HepG2 (cell line): Measurements from ENCODE around the gene FAM228A. TPM values are rescaled to one million over a fixed set of nuclear protein-coding genes. Genes with fewer than 3 reads are reported as not detected.

Source experiments
- DDIT3 ChIP-seq: sonication (generic); formaldehyde crosslinking; IDR thresholded peaks from 2 replicates; pipeline ENCODE4 v1.4.0; 2020; ENCODE audit warnings: mild to moderate bottlenecking, missing genetic modification reagents
- MNT ChIP-seq: fragments of 450-650 bp; IDR thresholded peaks from 2 replicates; pipeline ENCODE4 v1.6.1; 2016
- RORA ChIP-seq: sonication (generic); formaldehyde crosslinking; IDR thresholded peaks from 2 replicates; pipeline ENCODE4 v1.5.0; 2020; ENCODE audit warnings: mild to moderate bottlenecking, missing genetic modification reagents, moderate library complexity
- ZBTB40 ChIP-seq, 2 experiments: fragments of 450-650 bp in 1 of 2; sonication (generic) in 1 of 2; formaldehyde crosslinking in 1 of 2; IDR thresholded peaks; 2 replicates each; pipeline versions ENCODE4 v1.6.1 to v1.8.0; 2016 to 2022; ENCODE audit warnings: antibody characterized with exemption in 1 of 2, mild to moderate bottlenecking in 1 of 2, missing genetic modification reagents in 1 of 2
- ZNF367 ChIP-seq: sonication (generic); formaldehyde crosslinking; IDR thresholded peaks from 2 replicates; pipeline ENCODE4 v1.4.0; 2020; ENCODE audit warnings: missing genetic modification reagents, borderline replicate concordance
- polyA plus RNA-seq, 8 experiments: library from polyadenylated mRNA; depleted of rRNA in 3 of 8; stranded (reverse) in 7 of 8; unstranded in 1 of 8; fragments of >200 nt; fragmentation: Illumina TruSeq in 4 of 8; extraction: Trizol in 4 of 8; gene quantifications; 2 replicates each; pipeline versions ENCODE4 v1.2.1 to v1.2.3, GENCODE V29; 2011 to 2016; ENCODE audit warnings: low read depth in 4 of 8, missing spikeins in 1 of 8, mixed read lengths in 1 of 8; ENCODE audit not compliant: insufficient read depth in 1 of 8
- total RNA-seq, 5 experiments: library from RNA; depleted of rRNA; stranded (reverse); fragments of >200 nt; fragmentation: Illumina TruSeq; extraction: Trizol; gene quantifications; 2 replicates each; pipeline ENCODE4 v1.2.3, GENCODE V29; 2016; ENCODE audit warnings: low read depth in 1 of 5
- TF ChIP-seq, protein P1 (sequence below): sonication (generic); formaldehyde crosslinking; IDR thresholded peaks from 2 replicates; pipeline ENCODE4 v1.4.0; 2020; ENCODE audit warnings: missing genetic modification reagents, mild to moderate bottlenecking, borderline replicate concordance
- TF ChIP-seq, protein P2 (sequence below): sonication (generic); formaldehyde crosslinking; IDR thresholded peaks from 2 replicates; pipeline ENCODE4 v1.4.0; 2020; ENCODE audit warnings: missing genetic modification reagents

The FAM228A gene
- total and polyA plus RNA-seq, 2 of the 13 experiments (the other 11 are each of a cell fraction or from before 2014, with no cell fraction given), result not detected

DNA sequence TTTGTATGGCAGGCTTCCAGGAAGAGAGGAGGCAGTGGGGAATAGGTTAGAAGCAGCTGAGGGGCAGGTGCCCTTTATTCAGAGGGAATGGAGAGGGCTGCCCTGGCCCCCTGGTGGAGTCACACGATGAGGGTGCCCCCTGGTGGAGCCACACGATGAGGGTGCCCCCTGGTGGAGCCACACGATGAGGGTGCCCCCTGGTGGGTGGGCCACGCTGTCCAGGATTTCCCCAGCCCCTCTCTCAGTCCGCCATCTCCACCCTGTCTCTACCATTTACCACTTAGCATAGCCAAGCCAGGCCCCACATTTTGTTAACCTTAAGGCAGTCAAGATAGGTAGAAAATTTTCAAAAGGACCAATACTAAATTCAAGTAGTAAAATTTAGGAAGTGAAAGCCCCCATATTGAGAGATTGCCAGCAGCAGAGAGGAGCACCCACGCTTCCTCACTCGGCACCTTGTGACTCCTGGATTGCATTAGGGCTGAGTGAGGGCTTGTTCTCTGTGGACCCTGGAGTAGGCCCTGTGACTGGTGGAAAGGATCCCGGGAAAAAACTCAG lies 10.4 kb upstream of the FAM228A start (continued):
- TF ChIP-seq ZBTB40 (IDR thresholded peaks at IDR 0.05) (no peak), ZBTB40 (CRISPR knock-in tag; IDR thresholded peaks at IDR 0.05) (no peak), ZNF367 (CRISPR knock-in tag) (no peak), MNT (no peak), RORA (CRISPR knock-in tag) (no peak), DDIT3 (no peak)
- TF ChIP-seq, protein P1, sequence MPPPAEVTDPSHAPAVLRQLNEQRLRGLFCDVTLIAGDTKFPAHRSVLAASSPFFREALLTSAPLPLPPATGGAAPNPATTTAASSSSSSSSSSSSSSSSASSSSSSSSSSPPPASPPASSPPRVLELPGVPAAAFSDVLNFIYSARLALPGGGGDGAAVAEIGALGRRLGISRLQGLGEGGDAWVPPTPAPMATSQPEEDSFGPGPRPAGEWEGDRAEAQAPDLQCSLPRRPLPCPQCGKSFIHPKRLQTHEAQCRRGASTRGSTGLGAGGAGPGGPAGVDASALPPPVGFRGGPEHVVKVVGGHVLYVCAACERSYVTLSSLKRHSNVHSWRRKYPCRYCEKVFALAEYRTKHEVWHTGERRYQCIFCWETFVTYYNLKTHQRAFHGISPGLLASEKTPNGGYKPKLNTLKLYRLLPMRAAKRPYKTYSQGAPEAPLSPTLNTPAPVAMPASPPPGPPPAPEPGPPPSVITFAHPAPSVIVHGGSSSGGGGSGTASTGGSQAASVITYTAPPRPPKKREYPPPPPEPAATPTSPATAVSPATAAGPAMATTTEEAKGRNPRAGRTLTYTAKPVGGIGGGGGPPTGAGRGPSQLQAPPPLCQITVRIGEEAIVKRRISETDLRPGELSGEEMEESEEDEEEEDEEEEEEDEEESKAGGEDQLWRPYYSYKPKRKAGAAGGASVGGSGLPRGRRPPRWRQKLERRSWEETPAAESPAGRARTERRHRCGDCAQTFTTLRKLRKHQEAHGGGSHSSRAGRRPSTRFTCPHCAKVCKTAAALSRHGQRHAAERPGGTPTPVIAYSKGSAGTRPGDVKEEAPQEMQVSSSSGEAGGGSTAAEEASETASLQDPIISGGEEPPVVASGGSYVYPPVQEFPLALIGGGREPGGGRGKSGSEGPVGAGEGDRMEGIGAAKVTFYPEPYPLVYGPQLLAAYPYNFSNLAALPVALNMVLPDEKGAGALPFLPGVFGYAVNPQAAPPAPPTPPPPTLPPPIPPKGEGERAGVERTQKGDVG (CRISPR knock-in tag), result no peak
- TF ChIP-seq, protein P2, sequence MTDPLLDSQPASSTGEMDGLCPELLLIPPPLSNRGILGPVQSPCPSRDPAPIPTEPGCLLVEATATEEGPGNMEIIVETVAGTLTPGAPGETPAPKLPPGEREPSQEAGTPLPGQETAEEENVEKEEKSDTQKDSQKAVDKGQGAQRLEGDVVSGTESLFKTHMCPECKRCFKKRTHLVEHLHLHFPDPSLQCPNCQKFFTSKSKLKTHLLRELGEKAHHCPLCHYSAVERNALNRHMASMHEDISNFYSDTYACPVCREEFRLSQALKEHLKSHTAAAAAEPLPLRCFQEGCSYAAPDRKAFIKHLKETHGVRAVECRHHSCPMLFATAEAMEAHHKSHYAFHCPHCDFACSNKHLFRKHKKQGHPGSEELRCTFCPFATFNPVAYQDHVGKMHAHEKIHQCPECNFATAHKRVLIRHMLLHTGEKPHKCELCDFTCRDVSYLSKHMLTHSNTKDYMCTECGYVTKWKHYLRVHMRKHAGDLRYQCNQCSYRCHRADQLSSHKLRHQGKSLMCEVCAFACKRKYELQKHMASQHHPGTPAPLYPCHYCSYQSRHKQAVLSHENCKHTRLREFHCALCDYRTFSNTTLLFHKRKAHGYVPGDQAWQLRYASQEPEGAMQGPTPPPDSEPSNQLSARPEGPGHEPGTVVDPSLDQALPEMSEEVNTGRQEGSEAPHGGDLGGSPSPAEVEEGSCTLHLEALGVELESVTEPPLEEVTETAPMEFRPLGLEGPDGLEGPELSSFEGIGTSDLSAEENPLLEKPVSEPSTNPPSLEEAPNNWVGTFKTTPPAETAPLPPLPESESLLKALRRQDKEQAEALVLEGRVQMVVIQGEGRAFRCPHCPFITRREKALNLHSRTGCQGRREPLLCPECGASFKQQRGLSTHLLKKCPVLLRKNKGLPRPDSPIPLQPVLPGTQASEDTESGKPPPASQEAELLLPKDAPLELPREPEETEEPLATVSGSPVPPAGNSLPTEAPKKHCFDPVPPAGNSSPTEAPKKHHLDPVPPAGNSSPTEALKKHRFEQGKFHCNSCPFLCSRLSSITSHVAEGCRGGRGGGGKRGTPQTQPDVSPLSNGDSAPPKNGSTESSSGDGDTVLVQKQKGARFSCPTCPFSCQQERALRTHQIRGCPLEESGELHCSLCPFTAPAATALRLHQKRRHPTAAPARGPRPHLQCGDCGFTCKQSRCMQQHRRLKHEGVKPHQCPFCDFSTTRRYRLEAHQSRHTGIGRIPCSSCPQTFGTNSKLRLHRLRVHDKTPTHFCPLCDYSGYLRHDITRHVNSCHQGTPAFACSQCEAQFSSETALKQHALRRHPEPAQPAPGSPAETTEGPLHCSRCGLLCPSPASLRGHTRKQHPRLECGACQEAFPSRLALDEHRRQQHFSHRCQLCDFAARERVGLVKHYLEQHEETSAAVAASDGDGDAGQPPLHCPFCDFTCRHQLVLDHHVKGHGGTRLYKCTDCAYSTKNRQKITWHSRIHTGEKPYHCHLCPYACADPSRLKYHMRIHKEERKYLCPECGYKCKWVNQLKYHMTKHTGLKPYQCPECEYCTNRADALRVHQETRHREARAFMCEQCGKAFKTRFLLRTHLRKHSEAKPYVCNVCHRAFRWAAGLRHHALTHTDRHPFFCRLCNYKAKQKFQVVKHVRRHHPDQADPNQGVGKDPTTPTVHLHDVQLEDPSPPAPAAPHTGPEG, result no peak
